Kidney (tissue), 14 donors: Measurements from ENCODE around the gene SSH3. TPM values are rescaled to one million over a fixed set of nuclear protein-coding genes. Genes with fewer than 3 reads are reported as not detected.
A peak's percentile ranks its signal among the peaks of the same experiment; 100 is the strongest.
"Not testable (repeated sequence)": the region's sequence is repeated elsewhere in the genome, so short reads cannot be mapped to it uniquely, and the experiment has no call there.

Experiments used
- DNase-seq, 5 donors: peaks; one replicate each; pipeline ENCODE4 v3.0.0-alpha.2; 2013 to 2020
- FAIRE-seq: peaks from 2 replicates; lab custom pipeline; 2012; peaks lifted over from hg19 to GRCh38; lab: Jason Lieb, UNC
- H3K27ac ChIP-seq, 2 donors: one replicate each; pipeline ENCODE4 v1.7.0; 2013; ENCODE audit warnings: low read depth in 2 of 2, low read length in 2 of 2, inconsistent platforms in 1 of 2
- H3K27me3 ChIP-seq: one replicate; pipeline ENCODE4 v1.7.1; 2013; ENCODE audit warnings: low read length, inconsistent platforms; ENCODE audit not compliant: control insufficient read depth, insufficient read depth
- H3K36me3 ChIP-seq, 3 donors: one replicate each; pipeline versions ENCODE4 v1.7.0 to v1.7.1; 2013; ENCODE audit warnings: low read length in 3 of 3, control low read depth in 1 of 3, inconsistent platforms in 1 of 3; ENCODE audit not compliant: insufficient read depth in 3 of 3, control insufficient read depth in 2 of 3
- H3K4me1 ChIP-seq, 3 donors: one replicate each; pipeline versions ENCODE4 v1.7.0 to v1.7.1; 2013; ENCODE audit warnings: low read length in 3 of 3, inconsistent platforms in 1 of 3, low read depth in 1 of 3; ENCODE audit not compliant: control insufficient read depth in 2 of 3, insufficient read depth in 2 of 3
- H3K4me3 ChIP-seq, 3 donors: one replicate each; pipeline versions ENCODE4 v1.7.0 to v1.8.1; 2013; ENCODE audit warnings: low read length in 3 of 3, control low read depth in 1 of 3, inconsistent platforms in 1 of 3
- H3K9ac ChIP-seq, 3 donors: one replicate each; pipeline versions ENCODE4 v1.7.0 to v1.7.1; 2013; ENCODE audit warnings: low read length in 3 of 3, control low read depth in 1 of 3, inconsistent platforms in 1 of 3
- H3K9me3 ChIP-seq, 3 donors: one replicate each; pipeline versions ENCODE4 v1.7.0 to v1.7.1; 2013; ENCODE audit warnings: low read length in 3 of 3, control low read depth in 1 of 3, inconsistent platforms in 1 of 3; ENCODE audit not compliant: control insufficient read depth in 2 of 3, insufficient read depth in 1 of 3
- intact Hi-C: fragments of 100-400 bp; cut with DNase I; formaldehyde crosslinking; loops from one replicate; pipeline ENCODE4 v1.11.1; 2022
- polyA plus RNA-seq: library from polyadenylated mRNA; stranded (reverse); fragments of 350-450 nt; fragmentation: Illumina TruSeq; extraction: RNeasy Lipid Tissue Mini Kit (QIAGEN cat#74804); gene quantifications from one replicate; pipeline ENCODE4 v1.2.3, GENCODE V29; 2014; ENCODE audit warnings: low read depth, low replicate concordance; ENCODE audit not compliant: insufficient read depth
- total RNA-seq: library from RNA; stranded (reverse); fragmentation: NEBNext Ultra II Directional; extraction: Animal tissue kit (Norgen Biotek cat#: 25700); gene quantifications from one replicate; pipeline ENCODE4 v1.2.1, GENCODE V29; 2021
- TF ChIP-seq, protein P1 (sequence below): IDR thresholded peaks from 3 replicates; pipeline ENCODE4 v1.5.1; 2012; ENCODE audit warnings: mild to moderate bottlenecking, moderate library complexity, borderline replicate concordance; ENCODE audit not compliant: insufficient read depth; ENCODE audit errors: extremely low read depth
- donor health status: control.
- donor health status: control.
- donor health status: control.
- donor health status: control.
- donor health status: control.
- donor health status: DM: yes; HTN: yes; CAD: no.
- donor health status: Normal renal cell carcinoma (clear cell type).

SSH3 gene
- total and polyA plus RNA-seq, 2 donors from 2014 or later = 25.0 to 68.9 TPM

DNA sequence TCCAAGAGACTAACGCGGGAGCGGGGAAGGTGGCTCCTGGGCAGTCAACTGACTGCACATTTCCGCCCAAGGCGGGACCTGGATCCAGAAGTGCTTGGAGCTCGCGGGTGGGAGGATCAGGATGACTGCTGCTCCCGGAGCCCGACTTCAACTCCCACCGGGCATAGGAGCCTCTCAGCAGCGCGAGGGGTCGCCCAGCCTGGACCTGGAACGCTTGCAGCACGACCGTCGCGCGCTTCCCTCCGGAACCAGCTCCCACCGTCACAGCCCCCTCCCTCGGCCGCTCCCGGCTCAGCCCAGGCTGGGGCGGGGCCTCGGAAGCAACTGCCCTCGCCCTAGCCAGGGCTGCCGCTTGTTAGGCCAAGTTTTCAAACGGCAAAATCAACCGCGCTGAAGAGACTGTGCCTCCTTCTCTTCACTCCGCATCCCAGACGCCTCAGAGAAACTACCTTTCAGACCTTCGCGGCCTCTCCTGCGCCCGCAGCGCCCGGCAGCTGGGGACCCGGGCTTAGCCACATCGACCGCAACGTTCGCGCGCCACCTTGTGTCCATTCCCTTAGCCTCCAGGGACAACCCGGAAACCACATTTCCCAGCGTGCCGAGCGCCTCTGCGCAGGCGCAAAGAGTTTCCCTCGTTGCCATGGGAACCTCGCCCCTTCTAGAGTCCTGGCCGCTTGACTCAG, 14.0 kb downstream of the SSH3 start:
- peak overlapping the region; percentile 91 to 96 for H3K27ac ChIP-seq
- no peaks in the 10 kb centered on the region for H3K9me3 ChIP-seq
- TF ChIP-seq, protein P1, sequence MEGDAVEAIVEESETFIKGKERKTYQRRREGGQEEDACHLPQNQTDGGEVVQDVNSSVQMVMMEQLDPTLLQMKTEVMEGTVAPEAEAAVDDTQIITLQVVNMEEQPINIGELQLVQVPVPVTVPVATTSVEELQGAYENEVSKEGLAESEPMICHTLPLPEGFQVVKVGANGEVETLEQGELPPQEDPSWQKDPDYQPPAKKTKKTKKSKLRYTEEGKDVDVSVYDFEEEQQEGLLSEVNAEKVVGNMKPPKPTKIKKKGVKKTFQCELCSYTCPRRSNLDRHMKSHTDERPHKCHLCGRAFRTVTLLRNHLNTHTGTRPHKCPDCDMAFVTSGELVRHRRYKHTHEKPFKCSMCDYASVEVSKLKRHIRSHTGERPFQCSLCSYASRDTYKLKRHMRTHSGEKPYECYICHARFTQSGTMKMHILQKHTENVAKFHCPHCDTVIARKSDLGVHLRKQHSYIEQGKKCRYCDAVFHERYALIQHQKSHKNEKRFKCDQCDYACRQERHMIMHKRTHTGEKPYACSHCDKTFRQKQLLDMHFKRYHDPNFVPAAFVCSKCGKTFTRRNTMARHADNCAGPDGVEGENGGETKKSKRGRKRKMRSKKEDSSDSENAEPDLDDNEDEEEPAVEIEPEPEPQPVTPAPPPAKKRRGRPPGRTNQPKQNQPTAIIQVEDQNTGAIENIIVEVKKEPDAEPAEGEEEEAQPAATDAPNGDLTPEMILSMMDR = peak; percentile 95
- intact Hi-C loops = loop anchor here (5.0 kb wide), 1 partner anchor 50 kb away; the partner anchor contains the start of gene GRK2
- H3K4me1 ChIP-seq = peaks cover 0 to 6% (median 0%) of the 10 kb centered on the region in 3 donors
- no peak for FAIRE-seq
- no peaks in the 10 kb centered on the region for H3K27me3 ChIP-seq
- peak overlapping the region; percentile 85 to 91 (median 90) for H3K4me3 ChIP-seq
- peak; percentile 98 to 99 (median 98) for DNase-seq
- no peaks in the 10 kb centered on the region for H3K36me3 ChIP-seq
- peak overlapping the region; percentile 68 to 87 (median 78) for H3K9ac ChIP-seq

DNA sequence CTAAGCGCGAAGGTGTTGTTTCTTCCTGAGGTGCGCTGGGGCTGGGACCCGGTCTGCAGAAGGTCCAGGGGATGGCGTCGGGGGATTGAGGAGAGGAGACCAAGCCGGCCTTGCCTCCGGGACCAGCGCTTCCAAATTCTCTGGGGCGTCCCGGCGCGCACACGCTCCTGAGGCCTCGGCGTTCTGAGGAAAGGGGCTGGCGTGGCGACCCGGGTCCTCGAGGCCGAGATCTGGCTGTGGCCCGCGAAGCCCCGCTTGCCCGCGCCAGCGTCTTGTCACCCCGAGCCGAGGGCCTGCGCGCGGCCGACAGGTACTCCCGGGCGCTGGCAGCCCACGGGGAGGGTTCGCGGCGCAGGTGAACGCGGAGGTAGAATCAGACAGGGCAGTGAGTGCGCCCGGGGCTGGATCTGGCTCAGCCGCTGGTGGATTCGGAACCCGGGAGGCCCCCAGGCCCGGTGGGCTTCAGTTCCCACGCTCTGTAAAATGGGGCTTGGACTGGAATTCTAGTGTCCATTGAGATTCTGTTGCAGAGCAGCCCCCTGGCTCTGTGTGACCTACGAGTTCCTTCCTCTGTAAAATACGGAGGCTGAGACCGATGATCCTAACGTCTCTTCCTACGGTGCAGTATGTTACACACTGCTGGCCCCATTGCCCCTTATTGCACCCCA, 14.7 kb downstream of the SSH3 start:
- peak overlapping the region in 1 of 2 donors; percentile 91 for H3K27ac ChIP-seq
- no peak for FAIRE-seq
- H3K4me1 ChIP-seq = peaks cover 0 to 3% (median 0%) of the 10 kb centered on the region in 3 donors
- intact Hi-C loops = loop anchor here (5.0 kb wide), 1 partner anchor 51 kb away; the partner anchor contains the start of gene GRK2
- H3K27me3 ChIP-seq = no peaks in the 10 kb centered on the region
- H3K36me3 ChIP-seq = no peaks in the 10 kb centered on the region
- H3K4me3 ChIP-seq = peak overlapping the region; percentile 85 to 91 (median 90)
- H3K9me3 ChIP-seq = no peaks in the 10 kb centered on the region
- DNase-seq = no peak
- TF ChIP-seq, protein P1 = no peak
- peak overlapping the region; percentile 76 to 87 (median 78) for H3K9ac ChIP-seq

DNA sequence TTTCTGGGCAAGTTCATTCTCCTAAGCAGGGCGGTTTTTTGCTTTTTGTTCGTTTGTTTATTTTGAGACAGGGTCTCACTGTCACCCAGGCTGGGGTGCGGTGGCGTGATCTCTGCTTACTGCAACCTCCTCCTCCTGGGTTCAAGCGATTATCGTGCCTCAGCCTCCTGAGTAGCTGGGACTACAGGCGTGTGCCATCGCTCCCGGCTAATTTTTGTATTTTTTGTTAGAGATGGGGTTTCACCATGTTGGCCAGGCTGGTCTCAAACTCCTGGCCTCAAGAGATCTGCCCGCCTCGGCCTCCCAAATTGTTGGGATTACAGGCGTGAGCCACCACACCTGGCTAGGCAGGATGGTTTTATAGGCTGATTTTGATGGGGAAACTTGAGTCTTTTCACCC, 15.5 kb downstream of the SSH3 start:
- not testable (repeated sequence) for H3K36me3 ChIP-seq, H3K27ac ChIP-seq, FAIRE-seq, H3K4me1 ChIP-seq, DNase-seq, H3K27me3 ChIP-seq, H3K9me3 ChIP-seq
- peak overlapping the region in 1 of 3 donors; percentile 87 for H3K9ac ChIP-seq
- H3K4me3 ChIP-seq = peak overlapping the region in 1 of 3 donors; percentile 91
- intact Hi-C loops = loop anchor here (5.0 kb wide), 1 partner anchor 52 kb away; the partner anchor contains the start of gene GRK2

DNA sequence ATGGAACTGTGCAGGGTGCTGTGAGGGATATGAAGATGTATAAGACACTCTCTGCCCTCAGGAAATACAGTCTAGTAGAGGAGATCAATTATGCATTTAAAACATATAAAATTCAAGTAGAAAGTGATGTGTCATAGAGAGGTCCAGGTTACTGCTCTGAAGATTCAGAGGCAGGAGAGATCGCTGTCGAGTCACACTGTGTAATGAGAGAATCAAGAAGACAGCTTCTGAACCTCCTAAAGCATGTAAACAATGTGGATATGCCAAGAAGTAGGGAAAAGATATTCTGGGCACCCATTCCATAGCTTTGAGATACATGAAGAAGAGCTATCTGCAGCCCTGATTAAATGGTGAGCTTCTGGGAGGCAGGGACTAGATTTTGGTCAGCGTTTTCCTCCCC, 16.7 kb downstream of the SSH3 start:
- Histone ChIP-seq H3K36me3 (peaks cover 0 to 4% (median 0%) of the 10 kb centered on the region in 3 donors), H3K9ac (no peak overlapping the region), H3K9me3 (no peaks in the 10 kb centered on the region), H3K4me3 (no peak overlapping the region), H3K4me1 (peaks cover 0 to 3% (median 0%) of the 10 kb centered on the region in 3 donors), H3K27ac (no peak overlapping the region), H3K27me3 (no peaks in the 10 kb centered on the region)
- DNase-seq (no peak), FAIRE-seq (no peak)
- TF ChIP-seq, protein P1 = no peak
- intact Hi-C loops = no loop called here
